GM18499 (cell line): ENCODE data around the gene PKNOX1.
"Not testable (repeated sequence)": the region's sequence is repeated elsewhere in the genome, so short reads cannot be mapped to it uniquely, and the experiment has no call there.

Experiments
- ATAC-seq: cut with Tn5 transposase; IDR thresholded peaks from one replicate; pipeline ENCODE4 v1.9.1; 2021; ENCODE audit warnings: moderate number of reproducible peaks; ENCODE audit not compliant: insufficient read depth, unreplicated experiment

PKNOX1 gene

DNA sequence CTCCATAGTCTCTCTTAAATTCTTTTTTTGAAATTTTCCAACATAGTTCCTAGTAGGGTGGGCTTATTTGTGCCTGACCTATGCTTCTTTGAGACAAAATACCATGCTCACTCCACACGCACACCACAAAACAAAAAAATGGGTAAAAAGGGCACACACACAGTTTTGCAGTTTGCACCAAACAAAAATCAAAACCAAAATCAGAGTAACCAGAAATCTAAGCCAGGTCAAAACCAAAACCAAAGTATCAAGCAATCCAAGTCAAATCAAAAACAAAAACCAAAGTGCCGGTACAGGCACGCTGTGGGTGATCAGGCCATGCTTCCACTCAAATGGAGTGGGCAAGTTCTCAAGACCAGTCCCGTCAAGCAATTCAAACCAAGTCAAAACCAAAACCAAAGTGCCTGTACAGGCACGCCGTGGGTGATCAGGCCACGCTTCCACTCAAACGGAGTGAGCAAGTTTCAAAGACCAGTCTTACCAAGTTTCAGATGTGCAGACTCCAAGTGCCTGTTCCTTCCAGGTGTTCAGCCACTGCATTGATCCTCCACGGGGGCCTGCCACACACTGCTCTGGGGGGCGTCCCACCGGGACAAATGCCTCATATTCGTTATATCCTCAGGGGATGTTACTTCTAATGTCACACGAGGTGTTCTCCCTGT is 25.1 kb upstream of the PKNOX1 start:
- ATAC-seq, result not testable (repeated sequence)

DNA sequence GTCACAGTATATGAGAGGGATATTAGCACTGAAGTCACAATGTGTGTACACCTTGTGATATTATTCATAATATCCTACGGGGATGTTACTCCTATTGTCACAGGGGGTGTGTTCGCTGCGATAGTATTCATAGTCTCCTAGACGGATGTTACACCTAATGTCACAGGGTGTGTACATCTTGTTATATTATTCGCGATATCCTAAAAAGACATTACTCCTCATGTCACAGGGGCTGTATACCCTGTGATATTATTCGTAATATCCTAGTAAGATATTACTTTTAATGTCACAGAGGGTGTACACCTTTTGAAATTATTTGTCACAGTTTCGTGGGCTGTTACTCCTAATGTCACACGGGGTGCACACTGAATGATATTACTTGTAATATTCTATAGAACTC is 23.2 kb upstream of the PKNOX1 start:
- not testable (repeated sequence) for ATAC-seq

DNA sequence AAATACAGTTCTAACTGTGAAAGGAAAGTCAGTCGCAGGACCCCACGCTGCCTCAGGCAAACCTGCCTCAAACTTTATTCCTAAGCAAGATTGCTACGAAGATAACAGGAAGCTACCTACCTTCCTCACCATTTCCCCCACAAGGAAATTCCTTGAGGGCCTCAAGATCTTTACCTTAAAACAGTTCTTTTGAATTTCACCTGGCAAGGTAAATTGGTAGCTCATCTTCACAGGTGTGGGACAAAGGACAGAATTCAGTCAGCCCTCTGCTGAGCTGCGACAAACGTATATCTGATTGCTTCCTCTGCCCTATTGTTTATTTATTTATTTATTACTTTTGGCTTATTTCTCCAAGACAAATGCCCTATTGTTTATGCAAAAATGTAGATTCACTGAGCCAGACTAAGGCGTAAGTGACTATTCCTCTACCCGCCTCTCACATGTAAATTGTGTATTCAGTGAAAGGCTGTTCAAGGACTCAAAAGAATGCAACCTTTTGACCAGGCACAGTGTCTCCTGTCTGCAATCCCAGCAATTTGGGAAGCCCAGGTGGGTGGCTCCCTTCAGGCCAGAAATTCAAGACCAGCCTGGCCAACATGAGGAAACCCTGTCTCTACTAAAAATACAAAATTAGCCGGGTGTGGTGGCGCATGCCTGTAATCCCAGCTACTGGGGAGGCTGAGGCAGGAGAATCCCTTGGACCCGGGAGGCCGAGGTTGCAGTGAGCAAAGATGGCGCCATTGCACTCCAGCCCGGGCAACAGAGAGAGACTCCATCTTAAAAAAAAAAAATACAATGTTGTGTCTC is 17.3 kb upstream of the PKNOX1 start:
- ATAC-seq, result no peak

DNA sequence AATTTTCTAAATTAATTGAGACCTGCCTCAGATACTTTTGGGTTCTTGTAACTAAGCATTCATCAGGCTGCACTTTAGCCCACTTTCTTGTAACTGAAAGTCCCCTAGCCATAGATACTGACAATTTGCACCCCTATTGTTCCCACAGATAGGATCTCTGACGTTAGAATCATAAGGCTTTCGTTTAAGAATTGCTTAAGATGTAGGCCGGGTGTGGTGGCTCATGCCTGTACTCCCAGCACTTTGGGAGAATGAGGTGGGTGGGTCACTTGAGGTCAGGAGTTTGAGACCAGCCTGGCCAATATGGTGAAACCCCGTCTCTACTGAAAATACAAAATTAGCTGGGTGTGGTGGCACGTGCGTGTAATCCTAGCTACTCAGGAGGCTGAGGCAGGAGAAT is 16.2 kb upstream of the PKNOX1 start:
- not testable (repeated sequence) for ATAC-seq

DNA sequence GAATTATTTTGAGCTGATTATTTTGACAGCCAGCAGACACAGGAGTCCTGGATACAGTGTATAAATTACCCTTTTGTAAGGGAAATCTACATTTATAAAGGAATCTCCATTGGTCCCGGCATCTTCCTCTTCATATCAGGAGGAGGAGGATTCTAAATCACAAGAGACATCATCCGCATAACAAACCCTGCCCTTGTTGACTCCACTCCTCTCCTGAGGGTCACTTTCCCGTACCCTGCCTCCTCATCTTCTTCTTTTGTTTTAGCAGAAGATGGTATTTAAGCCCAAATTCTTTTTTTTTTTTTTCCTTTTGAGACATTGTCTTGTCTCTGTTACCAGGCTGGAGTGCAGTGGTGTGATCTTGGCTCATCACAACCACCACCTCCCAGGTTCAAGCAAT is 14.6 kb upstream of the PKNOX1 start:
- ATAC-seq, result no peak

DNA sequence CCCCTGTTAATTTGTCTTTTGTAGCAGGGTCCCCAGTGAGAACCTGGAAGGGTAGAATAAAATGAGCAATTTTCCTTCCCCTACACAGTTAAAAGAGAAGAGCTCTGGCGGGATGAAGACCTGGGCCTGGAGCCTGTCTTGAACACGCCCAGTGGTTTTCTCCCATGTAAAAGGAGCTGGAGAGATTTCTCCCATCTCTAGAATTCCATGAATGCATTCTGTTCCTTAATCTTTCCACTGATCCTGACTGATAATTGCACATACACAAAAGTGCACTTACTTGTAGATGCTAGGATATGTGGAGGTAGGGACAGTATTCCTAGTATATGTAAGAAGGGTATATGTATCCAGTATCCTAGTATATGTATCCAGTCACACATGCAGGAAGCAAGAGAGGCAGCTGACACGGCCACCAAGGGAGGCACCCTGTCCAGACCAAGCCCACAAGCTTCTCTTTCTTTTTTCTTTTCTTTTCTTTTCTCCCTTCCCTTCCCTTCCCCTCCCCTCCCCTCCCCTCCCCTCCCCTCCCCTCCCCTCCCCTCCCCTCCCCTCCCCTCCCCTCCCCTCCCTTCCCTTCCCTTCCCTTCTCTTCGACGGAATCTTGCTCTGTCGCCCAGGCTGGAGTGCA is 11.9 kb upstream of the PKNOX1 start:
- no peak for ATAC-seq

DNA sequence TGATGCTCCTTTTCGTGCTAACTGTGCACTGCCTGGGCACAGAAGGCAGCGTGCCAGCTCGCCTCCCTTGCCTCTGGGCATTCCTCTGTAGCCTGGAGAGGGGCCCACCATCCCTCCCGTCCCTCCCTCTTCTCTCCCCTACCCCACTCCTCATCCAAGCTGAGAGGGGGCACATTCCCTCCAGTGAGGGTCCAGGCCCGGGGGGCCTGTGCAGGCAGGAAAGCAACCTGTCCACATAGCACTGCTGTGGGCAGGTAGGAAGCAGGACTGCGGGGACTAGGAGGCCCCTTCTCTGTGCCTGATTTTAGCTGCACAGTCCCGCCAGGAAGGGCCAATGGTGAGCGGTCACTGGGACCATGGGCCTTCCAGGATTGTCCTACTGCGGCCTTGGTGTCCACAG is 10.3 kb upstream of the PKNOX1 start:
- no peak for ATAC-seq

DNA sequence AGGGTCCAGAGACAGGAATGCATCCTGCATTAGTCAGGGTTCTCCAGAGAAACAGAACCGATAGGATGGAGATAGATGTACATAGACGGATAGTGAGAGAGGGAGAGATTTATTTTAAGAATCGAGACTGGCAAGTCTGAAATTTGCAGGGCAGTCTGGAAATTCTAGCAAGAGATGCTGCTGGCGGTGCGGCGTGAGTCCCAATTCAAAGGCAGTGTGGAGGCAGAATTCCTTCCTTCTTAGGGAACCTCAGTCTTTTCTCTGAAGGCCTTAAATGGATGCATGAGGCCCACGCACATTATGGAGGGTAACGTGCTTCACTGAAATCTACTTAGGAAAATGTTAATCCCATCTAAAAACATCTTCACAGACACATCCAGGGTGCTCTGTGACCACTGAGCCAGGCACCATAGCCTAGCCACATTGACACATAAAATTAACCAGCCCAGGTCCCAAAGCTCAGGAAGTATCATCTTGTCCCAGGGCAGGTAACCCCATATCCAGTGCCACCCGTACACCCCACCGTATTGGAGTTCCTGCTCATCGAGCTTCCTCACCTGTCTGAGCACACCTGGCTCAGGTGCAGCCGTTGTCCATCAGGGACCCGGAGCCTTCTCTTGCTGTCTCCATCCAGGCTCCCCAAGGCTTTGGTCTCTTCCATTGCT is 9.7 kb upstream of the PKNOX1 start:
- ATAC-seq, result no peak

DNA sequence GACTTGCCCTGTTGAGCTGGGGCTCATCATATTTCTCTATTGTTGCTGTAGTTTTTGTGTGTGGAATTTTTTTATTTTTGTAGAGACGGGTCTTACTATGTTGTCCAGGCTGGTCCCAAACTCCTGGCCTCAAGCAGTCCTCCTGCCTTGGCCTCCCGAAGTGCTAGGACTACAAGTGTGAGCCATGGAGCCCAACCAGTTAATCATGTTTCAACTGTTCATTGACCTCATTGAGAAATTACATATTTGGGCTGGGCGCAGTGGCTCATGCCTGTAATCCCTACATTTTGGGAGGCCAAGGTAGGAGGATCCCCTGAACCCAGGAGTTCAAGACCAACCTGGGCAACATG is 9.2 kb upstream of the PKNOX1 start:
- no peak for ATAC-seq

DNA sequence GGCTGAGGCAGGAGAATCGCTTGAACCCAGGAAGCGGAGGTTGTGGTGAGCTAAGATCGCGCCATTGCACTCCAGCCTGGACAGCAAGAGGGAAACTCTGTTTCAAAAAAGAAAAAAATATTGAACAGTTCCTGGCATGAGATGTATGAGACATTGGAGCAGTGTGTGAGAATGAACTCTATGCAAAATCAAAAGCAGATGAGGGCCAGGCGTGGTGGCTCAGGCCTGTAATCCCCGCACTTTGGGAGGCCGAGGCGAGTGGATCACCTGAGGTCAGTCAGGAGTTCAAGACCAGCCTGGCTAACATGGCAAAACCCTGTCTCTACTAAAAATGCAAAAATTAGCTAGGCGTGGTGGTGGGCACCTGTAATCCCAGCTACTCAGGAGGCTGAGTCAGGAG is 6.7 kb upstream of the PKNOX1 start:
- not testable (repeated sequence) for ATAC-seq

DNA sequence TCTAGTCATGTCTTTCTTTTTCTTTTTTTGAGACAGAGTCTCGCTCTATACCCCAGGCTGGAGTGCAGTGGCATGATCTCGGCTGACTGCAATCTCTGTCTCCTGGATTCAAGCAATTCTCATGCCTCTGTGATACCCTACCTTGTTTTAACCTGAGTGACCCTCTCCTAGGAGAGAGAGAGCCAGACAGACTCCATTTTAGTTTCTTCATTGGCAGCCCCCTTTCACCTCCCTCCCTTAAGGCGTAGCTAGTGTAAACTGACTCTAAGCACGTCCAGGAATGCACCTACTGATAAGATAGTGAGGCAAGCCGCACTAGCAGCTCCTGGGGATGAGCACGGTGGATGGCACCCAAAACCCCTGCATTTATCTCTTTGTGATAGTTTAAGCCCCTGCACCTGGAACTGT is 5.2 kb upstream of the PKNOX1 start:
- ATAC-seq, result no peak

DNA sequence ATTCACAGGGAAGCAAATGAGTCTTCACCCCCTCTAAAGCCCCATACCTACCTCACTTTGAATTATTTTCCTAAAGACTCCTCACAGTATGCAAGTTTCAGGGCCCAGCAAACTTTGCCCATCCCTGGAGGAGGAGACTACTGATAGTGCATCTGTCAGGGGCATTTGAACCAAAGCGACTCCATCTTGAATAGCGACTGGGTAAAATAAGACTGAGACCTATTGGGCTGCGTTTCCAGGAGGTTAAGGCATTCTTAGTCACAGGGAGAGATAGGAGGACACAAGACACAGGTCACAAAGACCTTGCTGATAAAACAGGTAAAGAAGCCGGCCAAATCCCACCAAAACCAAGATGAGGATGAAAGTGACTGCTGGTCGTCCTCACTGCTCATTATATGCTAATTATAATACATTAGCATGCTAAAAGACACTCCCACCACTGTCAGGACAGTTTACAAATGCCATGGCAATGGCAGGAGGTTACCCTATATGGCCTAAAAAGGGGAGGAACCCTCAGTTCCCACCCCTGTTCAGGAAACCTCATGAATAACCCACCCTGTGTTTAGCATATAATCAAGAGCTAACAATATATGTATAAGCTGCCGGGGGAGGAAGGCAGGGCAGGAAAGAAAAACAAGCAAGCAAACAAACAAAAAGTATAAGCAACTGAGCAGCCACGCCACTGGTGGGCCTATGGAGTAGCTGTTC is 3.3 kb upstream of the PKNOX1 start:
- ATAC-seq, result no peak

DNA sequence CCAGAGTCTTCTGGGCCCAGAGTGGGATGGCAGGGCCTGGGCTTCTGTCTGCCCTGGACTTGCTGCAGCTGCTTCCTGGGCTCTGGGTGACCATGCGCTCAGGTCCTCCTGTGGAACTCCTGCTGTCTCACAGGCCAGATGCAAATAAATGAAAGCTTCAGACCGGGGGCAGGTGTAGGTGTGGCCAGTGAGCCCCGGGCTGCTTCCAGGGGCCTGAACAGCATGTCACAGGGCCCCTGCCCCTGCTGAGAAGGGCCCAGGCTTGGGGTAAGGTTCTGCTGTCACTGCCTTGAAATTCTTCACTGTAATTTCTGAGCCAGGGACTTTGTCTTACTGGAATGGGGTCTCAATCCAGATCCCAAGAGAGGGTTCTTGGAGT is 2.5 kb upstream of the PKNOX1 start:
- no peak for ATAC-seq

DNA sequence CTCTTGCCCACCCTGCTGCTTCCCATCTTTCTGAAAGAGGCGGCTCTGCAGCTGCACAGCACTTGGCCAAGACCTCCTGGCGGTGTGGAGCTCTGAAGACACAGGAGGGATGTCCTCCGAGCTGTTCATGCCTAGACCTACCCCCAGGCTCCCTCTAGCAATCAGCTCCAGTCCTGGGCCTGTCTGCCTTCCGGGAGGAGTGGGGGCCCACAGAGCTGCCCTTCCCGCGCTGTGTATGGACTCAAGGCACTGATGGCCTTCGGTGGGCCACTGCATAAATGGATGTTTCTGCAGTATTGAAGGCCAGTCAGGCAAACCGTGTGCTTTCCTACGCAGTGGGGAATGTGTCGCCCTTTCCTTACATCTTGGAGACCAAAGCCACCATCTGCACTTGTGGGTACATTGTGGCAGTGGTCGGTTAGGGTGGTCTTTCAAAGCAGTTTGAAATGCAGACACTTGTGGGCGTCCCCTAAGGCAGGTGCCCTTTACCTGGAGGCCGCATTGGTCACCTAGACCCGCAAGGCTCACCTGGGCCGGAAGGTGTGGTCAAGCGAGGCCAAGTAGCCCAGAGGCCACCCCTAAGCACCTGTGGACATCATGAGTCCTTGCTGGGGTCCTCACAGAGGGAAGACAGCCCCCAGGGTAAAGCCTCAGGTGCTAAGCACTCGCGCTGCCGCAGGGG is 912 bp upstream of the PKNOX1 start:
- ATAC-seq, result no peak

DNA sequence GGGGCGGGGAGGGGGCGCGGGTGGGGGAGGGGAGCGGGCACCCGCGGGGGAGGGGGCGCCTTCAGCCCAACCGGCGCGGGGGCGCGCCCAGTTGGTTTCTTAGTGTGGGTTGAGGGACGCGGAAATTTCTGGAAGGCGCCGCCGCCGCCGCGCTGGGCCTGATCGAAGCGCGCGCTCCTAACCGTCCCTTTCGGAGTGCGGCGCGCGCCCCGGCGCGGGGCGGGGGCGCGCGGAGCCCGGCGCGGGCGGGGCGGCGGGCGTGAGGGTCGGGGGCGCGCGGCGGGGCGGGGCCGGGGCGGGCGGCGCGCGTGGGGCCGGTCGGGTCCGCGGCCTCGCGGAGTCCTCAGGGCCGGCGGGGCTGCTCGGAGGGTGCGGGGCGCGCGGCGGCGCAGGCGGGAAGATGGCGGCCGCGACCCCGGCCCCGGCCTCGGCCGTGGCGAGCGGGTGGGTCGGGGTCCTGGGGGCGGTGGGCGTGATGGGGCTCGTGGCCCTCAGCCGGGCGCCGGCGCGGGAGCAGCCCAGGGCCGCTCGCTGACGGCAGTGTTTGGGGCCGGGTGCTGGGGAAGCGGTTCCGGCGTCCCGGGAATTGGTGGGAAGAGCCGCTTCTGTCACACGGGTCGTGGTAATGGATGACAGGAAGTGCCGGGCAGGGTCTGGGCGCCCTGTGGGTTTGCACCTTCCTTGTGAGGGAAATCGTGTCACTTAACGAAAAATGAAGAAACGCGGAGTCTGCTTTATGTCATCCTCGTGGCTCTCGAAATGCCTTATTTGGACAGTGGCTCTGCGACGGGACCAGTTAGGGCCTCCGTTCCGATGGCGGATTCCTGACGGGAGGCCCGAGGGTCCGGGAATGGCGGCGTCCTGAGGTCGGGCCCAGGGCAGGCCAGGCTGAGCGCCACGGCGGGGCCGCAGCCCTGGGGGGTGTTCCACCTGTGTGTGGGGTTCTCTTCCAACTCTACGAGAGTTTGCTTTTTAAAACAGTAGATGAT is 764 bp downstream of the PKNOX1 start:
- ATAC-seq, result peak; percentile 14

DNA sequence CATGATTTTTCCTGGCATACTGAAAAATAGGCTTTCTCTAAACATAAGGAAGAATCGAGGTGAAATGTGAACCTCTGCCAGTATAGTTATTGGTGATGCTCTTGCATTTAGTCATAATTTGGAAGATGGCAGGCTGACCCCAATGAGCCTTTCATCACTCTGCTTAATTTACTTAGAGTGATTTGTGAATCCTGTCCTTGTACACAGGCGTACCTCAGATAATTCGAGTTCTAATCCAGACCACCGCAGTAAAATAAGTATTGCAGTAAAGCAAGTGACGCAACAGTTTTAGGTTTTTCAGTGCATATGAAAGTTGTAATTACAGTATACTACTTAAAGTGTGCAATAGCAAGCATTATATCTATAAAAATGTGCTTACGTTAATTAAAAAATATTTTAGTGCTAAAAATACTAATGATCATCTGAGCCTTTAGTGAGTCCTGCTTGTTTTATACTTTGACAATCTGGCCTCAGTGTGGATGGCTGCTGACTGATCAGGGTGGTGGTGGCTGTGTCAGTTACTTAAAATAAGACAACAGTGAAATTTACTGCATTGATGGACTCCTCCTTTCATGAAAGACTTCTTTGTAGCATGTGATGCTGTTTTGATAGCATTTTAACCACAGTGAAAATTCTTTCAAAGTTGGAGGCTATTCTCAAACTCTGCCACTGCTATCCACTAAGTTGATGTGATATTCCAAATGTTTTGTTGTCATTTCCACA is 1.7 kb downstream of the PKNOX1 start:
- no peak for ATAC-seq

DNA sequence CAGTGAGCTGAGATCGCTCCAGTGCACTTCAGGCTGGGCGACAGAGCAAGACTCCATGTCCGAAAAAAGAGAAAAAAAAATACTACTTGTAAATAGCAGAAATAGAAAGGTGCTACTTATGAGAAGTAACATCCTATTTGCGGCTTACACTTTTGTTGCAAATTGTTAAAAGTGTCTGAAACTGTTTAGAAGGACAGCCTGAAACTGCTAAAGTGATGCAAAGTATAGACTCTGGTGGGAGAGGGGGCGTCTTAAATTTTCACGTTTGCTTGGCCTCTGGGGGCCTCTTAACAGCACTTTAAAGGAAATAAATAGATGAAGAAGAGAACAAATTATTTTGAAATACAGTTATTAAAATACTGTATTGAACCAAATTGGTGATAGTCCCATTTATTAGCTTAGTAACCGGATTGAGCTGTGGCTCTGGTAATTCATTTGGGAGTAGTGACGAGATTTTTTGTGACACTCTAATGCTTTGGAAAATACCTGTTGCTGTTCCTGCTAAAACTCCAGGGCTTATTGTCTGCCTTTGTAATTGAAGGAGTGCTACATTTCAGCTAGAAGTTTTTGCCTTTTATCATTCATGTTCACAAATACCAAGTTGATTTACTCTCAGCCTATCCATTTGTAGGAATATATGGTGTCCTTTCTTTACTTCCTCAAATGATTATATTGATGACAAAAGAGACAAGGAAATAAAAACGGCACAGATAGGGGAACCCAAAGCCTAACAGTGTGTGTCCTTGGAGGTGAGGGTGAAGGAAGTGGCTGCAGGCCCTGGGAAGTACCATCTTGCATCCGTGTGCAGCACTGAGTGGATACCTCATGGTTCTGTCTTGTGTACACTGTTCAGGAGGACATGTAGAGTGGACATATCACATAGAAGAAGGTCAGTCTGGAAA is 6.2 kb downstream of the PKNOX1 start:
- no peak for ATAC-seq
